HFFc6 (cell line): ENCODE results near the gene LIN28B. TPM values are rescaled to one million over a fixed set of nuclear protein-coding genes. Genes with fewer than 3 reads are reported as not detected.

ENCODE experiments used
- DNase-seq: peaks from one replicate; pipeline ENCODE4 v3.0.0-alpha.2; 2018
- H3K27ac Mint-ChIP-seq: 2 replicates; pipeline ENCODE4 v1.8.0; 2020; ENCODE audit warnings: mild to moderate bottlenecking, mixed read lengths
- H3K27me3 Mint-ChIP-seq: 2 replicates; pipeline ENCODE4 v1.8.0; 2021; ENCODE audit warnings: mild to moderate bottlenecking, moderate library complexity, mixed read lengths; ENCODE audit not compliant: insufficient read depth
- H3K36me3 Mint-ChIP-seq: 2 replicates; pipeline ENCODE4 v1.8.0; 2021; ENCODE audit warnings: low read depth, mixed read lengths
- H3K4me1 Mint-ChIP-seq: 2 replicates; pipeline ENCODE4 v1.8.0; 2020; ENCODE audit warnings: low read depth, mixed read lengths
- H3K4me3 Mint-ChIP-seq: 2 replicates; pipeline ENCODE4 v1.8.0; 2020; ENCODE audit warnings: mild to moderate bottlenecking, moderate library complexity, mixed read lengths
- H3K9me3 Mint-ChIP-seq: 2 replicates; pipeline ENCODE4 v1.8.0; 2020; ENCODE audit warnings: mild to moderate bottlenecking, mixed read lengths
- CTCF ChIP-seq: fragments of 200-600 bp; sonication (generic); IDR thresholded peaks from 2 replicates; pipeline ENCODE4 v1.5.0; 2021; ENCODE audit warnings: antibody characterized with exemption, mild to moderate bottlenecking
- long read RNA-seq: library from polyadenylated mRNA; unstranded; transcript quantifications from one replicate; pipeline ENCODE4 v2.0.0, GENCODE V29; 2019
- total RNA-seq, 6 experiments: library from RNA; stranded (reverse); fragmentation: NEBNext Ultra II Directional; extraction: Animal tissue kit (Norgen Biotek cat#: 25700); gene quantifications; 2 replicates in 1 of 6; 3 replicates in 5 of 6; pipeline ENCODE4 v1.2.3, GENCODE V29; 2021

The LIN28B gene, protein sequence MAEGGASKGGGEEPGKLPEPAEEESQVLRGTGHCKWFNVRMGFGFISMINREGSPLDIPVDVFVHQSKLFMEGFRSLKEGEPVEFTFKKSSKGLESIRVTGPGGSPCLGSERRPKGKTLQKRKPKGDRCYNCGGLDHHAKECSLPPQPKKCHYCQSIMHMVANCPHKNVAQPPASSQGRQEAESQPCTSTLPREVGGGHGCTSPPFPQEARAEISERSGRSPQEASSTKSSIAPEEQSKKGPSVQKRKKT
- not detected for total RNA-seq
- long read RNA-seq = 0 reads

- Mint-ChIP-seq H3K27ac (no peak within 1 kb of the TSS), H3K4me1 (peaks cover 16% of the 10 kb centered on the region), H3K36me3 (no peaks in the 10 kb centered on the region), H3K27me3 (peaks cover 51% of the 10 kb centered on the region), H3K9me3 (no peaks in the 10 kb centered on the region), H3K4me3 (peak within 1 kb of the TSS; percentile 22; the same call in 1 of the 2 replicates)
- TF ChIP-seq CTCF = no peak
- DNase-seq = no peak
Measured at GRCh38 chr6:104956731-104957294, at the start of gene LIN28B. LIN28B (plus strand) TSS chr6:104957107; CDS start chr6:104957251, 144 bp downstream.

- Mint-ChIP-seq H3K27ac (peak overlapping the region; percentile 31; the same call in 1 of the 2 replicates), H3K4me1 (peaks cover 6% of the 10 kb centered on the region; the same call in 1 of the 2 replicates), H3K9me3 (no peaks in the 10 kb centered on the region), H3K27me3 (peaks cover 2% of the 10 kb centered on the region), H3K4me3 (no peak overlapping the region), H3K36me3 (no peaks in the 10 kb centered on the region)
- TF ChIP-seq CTCF = no peak
- peak; percentile 47 for DNase-seq
Measured at GRCh38 chr6:104908031-104908887, 48.6 kb upstream of the LIN28B start.

GRCh38 chr6:104908888-104909525, 47.9 kb upstream of the LIN28B start:
- TF ChIP-seq CTCF = no peak
- Mint-ChIP-seq H3K36me3 (no peaks in the 10 kb centered on the region), H3K9me3 (no peaks in the 10 kb centered on the region), H3K4me1 (peaks cover 6% of the 10 kb centered on the region; the same call in 1 of the 2 replicates), H3K27me3 (peaks cover 2% of the 10 kb centered on the region), H3K27ac (no peak overlapping the region), H3K4me3 (no peak overlapping the region)
- DNase-seq = no peak

- no peaks in the 10 kb centered on the region for H3K4me1 Mint-ChIP-seq
- no peaks in the 10 kb centered on the region for H3K36me3 Mint-ChIP-seq
- TF ChIP-seq CTCF = no peak
- no peak for DNase-seq
- no peak overlapping the region for H3K4me3 Mint-ChIP-seq
- no peak overlapping the region for H3K27ac Mint-ChIP-seq
- no peaks in the 10 kb centered on the region for H3K9me3 Mint-ChIP-seq
- peaks cover 8% of the 10 kb centered on the region for H3K27me3 Mint-ChIP-seq
Measured at GRCh38 chr6:104921896-104922295, 35.0 kb upstream of the LIN28B start.

DNA sequence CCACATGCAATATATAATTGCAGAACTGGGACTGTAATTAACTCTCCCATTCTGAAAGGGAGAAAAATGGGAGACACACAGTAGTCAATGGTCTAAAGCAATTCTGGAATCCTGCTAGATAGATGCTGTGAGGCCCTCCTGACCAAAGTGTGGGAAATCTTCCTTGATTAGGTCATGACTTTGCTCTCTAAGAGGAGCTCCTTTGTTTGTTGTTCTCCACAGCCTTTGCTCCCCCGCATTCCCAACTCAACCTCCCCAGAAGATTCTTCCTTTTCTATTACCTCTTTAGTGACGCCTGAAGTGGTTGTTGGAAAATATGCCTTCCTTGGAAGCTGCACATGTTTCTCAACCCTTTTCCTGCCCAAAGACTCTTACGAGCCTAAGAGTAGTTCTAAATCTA, 28.8 kb upstream of the LIN28B start:
- DNase-seq = no peak
- H3K4me1 Mint-ChIP-seq = no peaks in the 10 kb centered on the region
- H3K4me3 Mint-ChIP-seq = no peak overlapping the region
- peaks cover 6% of the 10 kb centered on the region; the same call in 1 of the 2 replicates for H3K27me3 Mint-ChIP-seq
- no peak overlapping the region for H3K27ac Mint-ChIP-seq
- H3K9me3 Mint-ChIP-seq = no peaks in the 10 kb centered on the region
- TF ChIP-seq CTCF = no peak
- no peaks in the 10 kb centered on the region for H3K36me3 Mint-ChIP-seq
